A673 (cell line): ENCODE measurements around the gene MTHFD2L. TPM values are rescaled to one million over a fixed set of nuclear protein-coding genes. Genes with fewer than 3 reads are reported as not detected.
A peak's percentile ranks its signal among the peaks of the same experiment; 100 is the strongest.

Experiments used
- BruUV-seq: library from RNA; stranded (reverse); fragments of 400-500 nt; replicated peaks from 2 replicates; lab custom pipeline; 2021; lab: Mats Ljungman, UMichigan
- CTCF ChIA-PET: fragments of 300-600 bp; sonication (Branson Sonifier 250); formaldehyde crosslinking; loops from one replicate; lab custom pipeline; 2022; ENCODE audit warnings: antibody characterized with exemption; lab: Charles Lee
- POLR2A ChIA-PET: fragments of 300-600 bp; sonication (Branson Sonifier 250); formaldehyde crosslinking; loops from one replicate; lab custom pipeline; 2022; ENCODE audit warnings: antibody characterized with exemption; ENCODE audit not compliant: low non-redundant PET; lab: Charles Lee
- DNase-seq: peaks from one replicate; pipeline ENCODE4 v3.0.0-alpha.2; 2015; ENCODE audit warnings: low spot score
- H3K27ac ChIP-seq: fragments of 200-600 bp; sonication (generic); 2 replicates; pipeline ENCODE4 v1.5.1; 2016; ENCODE audit warnings: mixed run types, low read depth, mild to moderate bottlenecking, mixed read lengths, antibody characterized with exemption, low read length; ENCODE audit not compliant: poor library complexity, severe bottlenecking
- H3K27me3 ChIP-seq: fragments of 200-600 bp; sonication (generic); replicated peaks from 2 replicates; pipeline ENCODE4 v1.6.1; 2017; ENCODE audit warnings: mixed run types, low read depth, mild to moderate bottlenecking, mixed read lengths, antibody characterized with exemption, low read length; ENCODE audit not compliant: insufficient read depth, poor library complexity
- H3K36me3 ChIP-seq: fragments of 200-600 bp; sonication (generic); 2 replicates; pipeline ENCODE4 v1.6.1; 2016; ENCODE audit warnings: mixed run types, mild to moderate bottlenecking, mixed read lengths, antibody characterized with exemption, low read length; ENCODE audit not compliant: insufficient read depth, poor library complexity, severe bottlenecking
- H3K4me1 ChIP-seq: fragments of 200-600 bp; sonication (generic); 2 replicates; pipeline ENCODE4 v1.6.1; 2017; ENCODE audit warnings: mixed run types, mild to moderate bottlenecking, mixed read lengths, antibody characterized with exemption, low read length; ENCODE audit not compliant: insufficient read depth, poor library complexity, severe bottlenecking
- H3K4me3 ChIP-seq: fragments of 200-600 bp; sonication (generic); 2 replicates; pipeline ENCODE4 v1.5.1; 2016; ENCODE audit warnings: low read depth, mixed run types, mild to moderate bottlenecking, mixed read lengths, low read length; ENCODE audit not compliant: poor library complexity, severe bottlenecking
- H3K9me3 ChIP-seq: fragments of 200-600 bp; sonication (generic); 2 replicates; pipeline ENCODE4 v1.6.1; 2016; ENCODE audit warnings: mixed run types, low read depth, mild to moderate bottlenecking, mixed read lengths, antibody characterized with exemption, low read length; ENCODE audit not compliant: poor library complexity, severe bottlenecking
- CTCF ChIP-seq: fragments of 300-800, 200-600 bp; sonication (generic); conservative IDR thresholded peaks from 2 replicates; pipeline ENCODE4 v1.5.1; 2017; ENCODE audit warnings: low read depth, mild to moderate bottlenecking, antibody characterized with exemption, low read length, moderate library complexity, mixed read lengths
- EZH2 ChIP-seq: fragments of 200-600 bp; sonication (generic); IDR thresholded peaks from 2 replicates; pipeline ENCODE4 v1.6.1; 2017; ENCODE audit warnings: borderline replicate concordance, low read depth, mild to moderate bottlenecking, mixed read lengths, antibody characterized with exemption, low read length; ENCODE audit not compliant: poor library complexity, severe bottlenecking
- intact Hi-C: fragments of 100-400 bp; cut with micrococcal nuclease; formaldehyde crosslinking; loops from one replicate; pipeline ENCODE4 v1.10.0; 2022; ENCODE audit not compliant: unreplicated experiment
- total RNA-seq: library from RNA; stranded (reverse); gene quantifications from 2 replicates; pipeline ENCODE4 v1.2.3, GENCODE V29; 2021

The MTHFD2L gene
- total RNA-seq, 1 experiment from 2014 or later = 11.4 TPM

GRCh38 chr4:74133786-74134499, 24.0 kb upstream of the MTHFD2L start:
- TF ChIP-seq EZH2 = no peak
- TF ChIP-seq CTCF = peak; percentile 68
- intact Hi-C loops = loop anchor here (2.0 to 10.0 kb wide), 3 partner anchors 189 to 562 kb away; no protein-coding TSS in a partner anchor

GRCh38 chr4:74134500-74134852, 23.4 kb upstream of the MTHFD2L start:
- intact Hi-C loops = loop anchor here (2.0 to 10.0 kb wide), 3 partner anchors 190 to 562 kb away; no protein-coding TSS in a partner anchor
- CTCF ChIA-PET = no interaction called here
- BruUV-seq = no TSS peak
- no peaks in the 10 kb centered on the region for H3K4me1 ChIP-seq
- no peaks in the 10 kb centered on the region for H3K9me3 ChIP-seq
- no peak overlapping the region for H3K27ac ChIP-seq
- POLR2A ChIA-PET = no interaction called here
- no peaks in the 10 kb centered on the region for H3K27me3 ChIP-seq
- H3K36me3 ChIP-seq = no peaks in the 10 kb centered on the region
- no peak overlapping the region for H3K4me3 ChIP-seq
- no peak for DNase-seq
- TF ChIP-seq CTCF = no peak
- no peak for TF ChIP-seq EZH2

More at GRCh38 chr4:74133786-74134499, 24.0 kb upstream of the MTHFD2L start:
- H3K4me1 ChIP-seq = no peaks in the 10 kb centered on the region
- no peak overlapping the region for H3K4me3 ChIP-seq
- peak; percentile 73 for DNase-seq
- no peaks in the 10 kb centered on the region for H3K36me3 ChIP-seq
- ChIA-PET POLR2A (no interaction called here), CTCF (no interaction called here)
- no TSS peak for BruUV-seq
- H3K9me3 ChIP-seq = no peaks in the 10 kb centered on the region
- no peaks in the 10 kb centered on the region for H3K27me3 ChIP-seq
- H3K27ac ChIP-seq = no peak overlapping the region

GRCh38 chr4:74146581-74147129, 11.3 kb upstream of the MTHFD2L start:
- Histone ChIP-seq H3K27ac (no peak overlapping the region), H3K36me3 (no peaks in the 10 kb centered on the region), H3K27me3 (no peaks in the 10 kb centered on the region), H3K9me3 (no peaks in the 10 kb centered on the region), H3K4me3 (no peak overlapping the region), H3K4me1 (peaks cover 2% of the 10 kb centered on the region)
- TF ChIP-seq EZH2 = no peak
- no peak for TF ChIP-seq CTCF
- BruUV-seq = no TSS peak
- ChIA-PET CTCF (no interaction called here), POLR2A (no interaction called here)
- DNase-seq = no peak
- intact Hi-C loops = no loop called here
